Measurements from ENCODE around the gene NOC2L. TPM values are rescaled to one million over a fixed set of nuclear protein-coding genes. Genes with fewer than 3 reads are reported as not detected.

NOC2L gene
- total and polyA plus RNA-seq, 9 of the 15 experiments (the other 6 are each of a cell fraction or from before 2014, with no cell fraction given): 4.0 to 410 (median 200) TPM

DNA sequence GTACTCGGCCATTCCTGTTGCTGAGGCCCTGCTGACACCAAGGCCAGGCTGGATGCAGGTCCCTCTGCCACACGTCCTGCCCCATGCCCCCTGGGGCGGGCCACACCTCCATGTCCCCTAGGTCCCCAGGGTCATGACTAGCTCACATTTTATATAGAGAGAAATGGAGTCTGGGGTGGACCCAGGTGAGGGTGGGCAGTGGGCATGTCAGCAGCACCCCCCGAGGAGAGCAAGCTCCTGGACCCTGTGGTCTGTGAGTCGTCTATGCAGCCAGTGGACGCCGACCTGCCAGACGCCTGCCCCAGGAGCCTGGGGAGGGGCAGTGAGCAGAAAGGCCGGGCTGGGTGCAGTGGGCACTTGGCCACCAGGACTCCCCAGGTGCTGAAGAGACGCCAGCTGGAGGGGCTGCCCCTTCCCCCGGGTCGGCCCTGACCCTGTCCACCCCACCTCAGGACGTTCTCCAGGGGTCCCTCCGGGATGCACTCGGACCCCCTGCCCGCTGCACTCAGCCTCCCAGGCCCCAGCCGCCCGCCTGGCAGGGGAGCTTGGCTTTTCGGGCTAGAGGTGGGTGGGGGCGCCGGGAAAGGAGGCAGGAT lies 19.4 kb downstream of the NOC2L start (continued):
- no peak for TF ChIP-seq SNRNP70 (optimal IDR thresholded peaks at IDR 0.05; ENCODE audit: low read depth, low read length)
- peak; percentile 3 for TF ChIP-seq HMGN3 (IDR thresholded peaks at IDR 0.05; ENCODE audit: borderline replicate concordance, extremely low read depth, insufficient read length, low read depth, low read length)
- TF ChIP-seq NFE2 (IDR thresholded peaks at IDR 0.05; ENCODE audit: low read depth): no peak
- TF ChIP-seq, protein P1, sequence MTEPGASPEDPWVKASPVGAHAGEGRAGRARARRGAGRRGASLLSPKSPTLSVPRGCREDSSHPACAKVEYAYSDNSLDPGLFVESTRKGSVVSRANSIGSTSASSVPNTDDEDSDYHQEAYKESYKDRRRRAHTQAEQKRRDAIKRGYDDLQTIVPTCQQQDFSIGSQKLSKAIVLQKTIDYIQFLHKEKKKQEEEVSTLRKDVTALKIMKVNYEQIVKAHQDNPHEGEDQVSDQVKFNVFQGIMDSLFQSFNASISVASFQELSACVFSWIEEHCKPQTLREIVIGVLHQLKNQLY (CRISPR knock-in tag; conservative IDR thresholded peaks at IDR 0.05): no peak
- TF ChIP-seq RBM22 (IDR thresholded peaks at IDR 0.05; ENCODE audit: low read depth, low read length, poor library complexity, severe bottlenecking): no peak
- TF ChIP-seq CBFB (CRISPR knock-in tag; IDR thresholded peaks at IDR 0.05): peak; percentile 51; the same call in 1 of the 2 replicates
- TF ChIP-seq UBTF (IDR thresholded peaks at IDR 0.05; ENCODE audit: borderline replicate concordance in 1 of 2, low read depth in 2 of 2, low read length in 2 of 2): no peak
- TF ChIP-seq POLR2G (IDR thresholded peaks at IDR 0.05; ENCODE audit: low read depth, low read length): no peak
- TF ChIP-seq TCFL5 (CRISPR knock-in tag; conservative IDR thresholded peaks at IDR 0.05): no peak
- no peak for TF ChIP-seq FOXA1 (IDR thresholded peaks at IDR 0.05; ENCODE audit: borderline replicate concordance)
- no peak for TF ChIP-seq PBX2 (CRISPR knock-in tag; IDR thresholded peaks at IDR 0.05; ENCODE audit: low read depth)
- 0 out of 2 replicates have a peak, but pooled peaks have one; percentile 8 for TF ChIP-seq PBX2 (tag; conservative IDR thresholded peaks at IDR 0.05; ENCODE audit: low read depth)
- TF ChIP-seq ATF4 (CRISPR knock-in tag; IDR thresholded peaks at IDR 0.05): no peak
- TF ChIP-seq GABPB1 (CRISPR knock-in tag; IDR thresholded peaks at IDR 0.05): no peak
- TF ChIP-seq ZNF12 (CRISPR knock-in tag; IDR thresholded peaks at IDR 0.05): 0 out of 2 replicates have a peak, but pooled peaks have one; percentile 69
- TF ChIP-seq TCF7L2 (IDR thresholded peaks at IDR 0.05; ENCODE audit: low read depth, low read length): no peak
- no peak for TF ChIP-seq ZNF431 (CRISPR knock-in tag; IDR thresholded peaks at IDR 0.05)
